Measurements from ENCODE around the gene WDTC1. TPM values are rescaled to one million over a fixed set of nuclear protein-coding genes. Genes with fewer than 3 reads are reported as not detected.

Gene WDTC1
- total RNA-seq, 1 experiment from 2014 or later = 20.1 TPM

DNA sequence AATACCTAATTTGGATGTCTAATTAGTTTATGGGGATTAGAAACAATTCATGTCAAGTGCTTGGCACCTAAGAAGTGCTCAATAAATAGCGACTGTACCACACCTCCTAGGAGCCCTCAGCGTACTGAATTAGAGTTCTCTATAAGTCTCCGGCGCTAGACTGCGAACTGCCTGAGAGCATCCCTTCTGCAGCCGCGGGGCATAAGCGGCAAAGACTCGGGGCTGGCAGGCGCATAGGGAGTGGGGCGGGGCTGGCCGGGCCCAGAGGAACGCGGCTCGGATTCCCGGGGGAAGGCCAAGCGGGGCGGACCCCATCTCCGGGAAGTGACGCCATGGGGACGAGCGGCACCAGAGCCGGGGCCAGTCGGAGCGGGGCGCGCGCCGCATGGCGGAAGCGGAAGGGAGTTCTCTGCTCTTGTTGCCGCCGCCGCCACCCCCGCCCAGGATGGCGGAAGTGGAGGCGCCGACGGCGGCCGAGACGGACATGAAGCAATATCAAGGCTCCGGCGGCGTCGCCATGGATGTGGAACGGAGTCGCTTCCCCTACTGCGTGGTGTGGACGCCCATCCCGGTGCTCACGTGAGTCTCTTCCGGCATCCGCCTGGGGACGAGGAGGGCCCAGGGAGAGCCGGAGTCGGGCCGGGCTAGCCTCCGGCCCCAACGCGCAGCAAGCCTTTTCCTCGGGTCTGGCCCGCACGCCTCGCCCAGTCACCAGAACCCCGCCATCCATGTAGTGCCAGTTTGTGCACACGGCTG is 87.6 kb downstream of the WDTC1 start, which contains the start of gene TMEM222 (continued):
- TF ChIP-seq, protein P1, sequence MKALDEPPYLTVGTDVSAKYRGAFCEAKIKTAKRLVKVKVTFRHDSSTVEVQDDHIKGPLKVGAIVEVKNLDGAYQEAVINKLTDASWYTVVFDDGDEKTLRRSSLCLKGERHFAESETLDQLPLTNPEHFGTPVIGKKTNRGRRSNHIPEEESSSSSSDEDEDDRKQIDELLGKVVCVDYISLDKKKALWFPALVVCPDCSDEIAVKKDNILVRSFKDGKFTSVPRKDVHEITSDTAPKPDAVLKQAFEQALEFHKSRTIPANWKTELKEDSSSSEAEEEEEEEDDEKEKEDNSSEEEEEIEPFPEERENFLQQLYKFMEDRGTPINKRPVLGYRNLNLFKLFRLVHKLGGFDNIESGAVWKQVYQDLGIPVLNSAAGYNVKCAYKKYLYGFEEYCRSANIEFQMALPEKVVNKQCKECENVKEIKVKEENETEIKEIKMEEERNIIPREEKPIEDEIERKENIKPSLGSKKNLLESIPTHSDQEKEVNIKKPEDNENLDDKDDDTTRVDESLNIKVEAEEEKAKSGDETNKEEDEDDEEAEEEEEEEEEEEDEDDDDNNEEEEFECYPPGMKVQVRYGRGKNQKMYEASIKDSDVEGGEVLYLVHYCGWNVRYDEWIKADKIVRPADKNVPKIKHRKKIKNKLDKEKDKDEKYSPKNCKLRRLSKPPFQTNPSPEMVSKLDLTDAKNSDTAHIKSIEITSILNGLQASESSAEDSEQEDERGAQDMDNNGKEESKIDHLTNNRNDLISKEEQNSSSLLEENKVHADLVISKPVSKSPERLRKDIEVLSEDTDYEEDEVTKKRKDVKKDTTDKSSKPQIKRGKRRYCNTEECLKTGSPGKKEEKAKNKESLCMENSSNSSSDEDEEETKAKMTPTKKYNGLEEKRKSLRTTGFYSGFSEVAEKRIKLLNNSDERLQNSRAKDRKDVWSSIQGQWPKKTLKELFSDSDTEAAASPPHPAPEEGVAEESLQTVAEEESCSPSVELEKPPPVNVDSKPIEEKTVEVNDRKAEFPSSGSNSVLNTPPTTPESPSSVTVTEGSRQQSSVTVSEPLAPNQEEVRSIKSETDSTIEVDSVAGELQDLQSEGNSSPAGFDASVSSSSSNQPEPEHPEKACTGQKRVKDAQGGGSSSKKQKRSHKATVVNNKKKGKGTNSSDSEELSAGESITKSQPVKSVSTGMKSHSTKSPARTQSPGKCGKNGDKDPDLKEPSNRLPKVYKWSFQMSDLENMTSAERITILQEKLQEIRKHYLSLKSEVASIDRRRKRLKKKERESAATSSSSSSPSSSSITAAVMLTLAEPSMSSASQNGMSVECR (CRISPR knock-in tag; IDR thresholded peaks at IDR 0.05; ENCODE audit: borderline replicate concordance) = peak; percentile 92
- TF ChIP-seq, protein P2, sequence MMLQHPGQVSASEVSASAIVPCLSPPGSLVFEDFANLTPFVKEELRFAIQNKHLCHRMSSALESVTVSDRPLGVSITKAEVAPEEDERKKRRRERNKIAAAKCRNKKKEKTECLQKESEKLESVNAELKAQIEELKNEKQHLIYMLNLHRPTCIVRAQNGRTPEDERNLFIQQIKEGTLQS (CRISPR knock-in tag; conservative IDR thresholded peaks at IDR 0.05) = no peak
- peak; percentile 97 for TF ChIP-seq SP1 (CRISPR knock-in tag; conservative IDR thresholded peaks at IDR 0.05)
- TF ChIP-seq CREM (CRISPR knock-in tag; IDR thresholded peaks at IDR 0.05) = peak; percentile 97
- TF ChIP-seq NFE2L1 (CRISPR knock-in tag; IDR thresholded peaks at IDR 0.05) = peak; percentile 51; the same call in 1 of the 2 replicates
- no peak for TF ChIP-seq FOXJ3 (CRISPR knock-in tag; IDR thresholded peaks at IDR 0.05; ENCODE audit: borderline replicate concordance)
- TF ChIP-seq ATF1 (CRISPR knock-in tag; IDR thresholded peaks at IDR 0.05) = 0 out of 2 replicates have a peak, but pooled peaks have one; percentile 71
- no peak for TF ChIP-seq OVOL2 (CRISPR knock-in tag; IDR thresholded peaks at IDR 0.05; ENCODE audit: borderline replicate concordance)
- TF ChIP-seq, protein P3, sequence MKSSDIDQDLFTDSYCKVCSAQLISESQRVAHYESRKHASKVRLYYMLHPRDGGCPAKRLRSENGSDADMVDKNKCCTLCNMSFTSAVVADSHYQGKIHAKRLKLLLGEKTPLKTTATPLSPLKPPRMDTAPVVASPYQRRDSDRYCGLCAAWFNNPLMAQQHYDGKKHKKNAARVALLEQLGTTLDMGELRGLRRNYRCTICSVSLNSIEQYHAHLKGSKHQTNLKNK (CRISPR knock-in tag; IDR thresholded peaks at IDR 0.05) = no peak
- peak; percentile 94 for TF ChIP-seq ETV6 (CRISPR knock-in tag; IDR thresholded peaks at IDR 0.05)
- TF ChIP-seq, protein P4, sequence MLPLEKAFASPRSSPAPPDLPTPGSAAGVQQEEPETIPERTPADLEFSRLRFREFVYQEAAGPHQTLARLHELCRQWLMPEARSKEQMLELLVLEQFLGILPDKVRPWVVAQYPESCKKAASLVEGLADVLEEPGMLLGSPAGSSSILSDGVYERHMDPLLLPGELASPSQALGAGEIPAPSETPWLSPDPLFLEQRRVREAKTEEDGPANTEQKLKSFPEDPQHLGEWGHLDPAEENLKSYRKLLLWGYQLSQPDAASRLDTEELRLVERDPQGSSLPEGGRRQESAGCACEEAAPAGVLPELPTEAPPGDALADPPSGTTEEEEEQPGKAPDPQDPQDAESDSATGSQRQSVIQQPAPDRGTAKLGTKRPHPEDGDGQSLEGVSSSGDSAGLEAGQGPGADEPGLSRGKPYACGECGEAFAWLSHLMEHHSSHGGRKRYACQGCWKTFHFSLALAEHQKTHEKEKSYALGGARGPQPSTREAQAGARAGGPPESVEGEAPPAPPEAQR (CRISPR knock-in tag; IDR thresholded peaks at IDR 0.05) = no peak
- 0 out of 2 replicates have a peak, but pooled peaks have one; percentile 78 for TF ChIP-seq KAT7 (CRISPR knock-in tag; IDR thresholded peaks at IDR 0.05; ENCODE audit: borderline replicate concordance)
- no peak for TF ChIP-seq NR1H2 (CRISPR knock-in tag; IDR thresholded peaks at IDR 0.05)
- TF ChIP-seq, protein P5, sequence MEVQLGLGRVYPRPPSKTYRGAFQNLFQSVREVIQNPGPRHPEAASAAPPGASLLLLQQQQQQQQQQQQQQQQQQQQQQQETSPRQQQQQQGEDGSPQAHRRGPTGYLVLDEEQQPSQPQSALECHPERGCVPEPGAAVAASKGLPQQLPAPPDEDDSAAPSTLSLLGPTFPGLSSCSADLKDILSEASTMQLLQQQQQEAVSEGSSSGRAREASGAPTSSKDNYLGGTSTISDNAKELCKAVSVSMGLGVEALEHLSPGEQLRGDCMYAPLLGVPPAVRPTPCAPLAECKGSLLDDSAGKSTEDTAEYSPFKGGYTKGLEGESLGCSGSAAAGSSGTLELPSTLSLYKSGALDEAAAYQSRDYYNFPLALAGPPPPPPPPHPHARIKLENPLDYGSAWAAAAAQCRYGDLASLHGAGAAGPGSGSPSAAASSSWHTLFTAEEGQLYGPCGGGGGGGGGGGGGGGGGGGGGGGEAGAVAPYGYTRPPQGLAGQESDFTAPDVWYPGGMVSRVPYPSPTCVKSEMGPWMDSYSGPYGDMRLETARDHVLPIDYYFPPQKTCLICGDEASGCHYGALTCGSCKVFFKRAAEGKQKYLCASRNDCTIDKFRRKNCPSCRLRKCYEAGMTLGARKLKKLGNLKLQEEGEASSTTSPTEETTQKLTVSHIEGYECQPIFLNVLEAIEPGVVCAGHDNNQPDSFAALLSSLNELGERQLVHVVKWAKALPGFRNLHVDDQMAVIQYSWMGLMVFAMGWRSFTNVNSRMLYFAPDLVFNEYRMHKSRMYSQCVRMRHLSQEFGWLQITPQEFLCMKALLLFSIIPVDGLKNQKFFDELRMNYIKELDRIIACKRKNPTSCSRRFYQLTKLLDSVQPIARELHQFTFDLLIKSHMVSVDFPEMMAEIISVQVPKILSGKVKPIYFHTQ (CRISPR knock-in tag; IDR thresholded peaks at IDR 0.05) = no peak
- TF ChIP-seq FOXK1 (CRISPR knock-in tag; IDR thresholded peaks at IDR 0.05) = peak; percentile 96
- no peak for TF ChIP-seq IRF2 (CRISPR knock-in tag; IDR thresholded peaks at IDR 0.05; ENCODE audit: borderline replicate concordance, low read depth)
- TF ChIP-seq NFATC4 (CRISPR knock-in tag; IDR thresholded peaks at IDR 0.05) = no peak
- TF ChIP-seq ZNF416 (CRISPR knock-in tag; IDR thresholded peaks at IDR 0.05) = peak; percentile 59; the same call in 1 of the 2 replicates
- TF ChIP-seq NR2C2 (CRISPR knock-in tag; IDR thresholded peaks at IDR 0.05) = no peak
- peak; percentile 96 for TF ChIP-seq GABPB1 (CRISPR knock-in tag; IDR thresholded peaks at IDR 0.05)
- TF ChIP-seq, protein P6, sequence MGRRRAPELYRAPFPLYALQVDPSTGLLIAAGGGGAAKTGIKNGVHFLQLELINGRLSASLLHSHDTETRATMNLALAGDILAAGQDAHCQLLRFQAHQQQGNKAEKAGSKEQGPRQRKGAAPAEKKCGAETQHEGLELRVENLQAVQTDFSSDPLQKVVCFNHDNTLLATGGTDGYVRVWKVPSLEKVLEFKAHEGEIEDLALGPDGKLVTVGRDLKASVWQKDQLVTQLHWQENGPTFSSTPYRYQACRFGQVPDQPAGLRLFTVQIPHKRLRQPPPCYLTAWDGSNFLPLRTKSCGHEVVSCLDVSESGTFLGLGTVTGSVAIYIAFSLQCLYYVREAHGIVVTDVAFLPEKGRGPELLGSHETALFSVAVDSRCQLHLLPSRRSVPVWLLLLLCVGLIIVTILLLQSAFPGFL (CRISPR knock-in tag; IDR thresholded peaks at IDR 0.05; ENCODE audit: borderline replicate concordance) = 0 out of 2 replicates have a peak, but pooled peaks have one; percentile 23
- no peak for TF ChIP-seq MXD4 (CRISPR knock-in tag; IDR thresholded peaks at IDR 0.05; ENCODE audit: borderline replicate concordance)
- TF ChIP-seq, protein P7, sequence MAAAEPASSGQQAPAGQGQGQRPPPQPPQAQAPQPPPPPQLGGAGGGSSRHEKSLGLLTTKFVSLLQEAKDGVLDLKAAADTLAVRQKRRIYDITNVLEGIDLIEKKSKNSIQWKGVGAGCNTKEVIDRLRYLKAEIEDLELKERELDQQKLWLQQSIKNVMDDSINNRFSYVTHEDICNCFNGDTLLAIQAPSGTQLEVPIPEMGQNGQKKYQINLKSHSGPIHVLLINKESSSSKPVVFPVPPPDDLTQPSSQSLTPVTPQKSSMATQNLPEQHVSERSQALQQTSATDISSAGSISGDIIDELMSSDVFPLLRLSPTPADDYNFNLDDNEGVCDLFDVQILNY (CRISPR knock-in tag; IDR thresholded peaks at IDR 0.05) = peak; percentile 96; the same call in 1 of the 2 replicates
- TF ChIP-seq MYBL2 (CRISPR knock-in tag; IDR thresholded peaks at IDR 0.05) = peak; percentile 89
- TF ChIP-seq, protein P8, sequence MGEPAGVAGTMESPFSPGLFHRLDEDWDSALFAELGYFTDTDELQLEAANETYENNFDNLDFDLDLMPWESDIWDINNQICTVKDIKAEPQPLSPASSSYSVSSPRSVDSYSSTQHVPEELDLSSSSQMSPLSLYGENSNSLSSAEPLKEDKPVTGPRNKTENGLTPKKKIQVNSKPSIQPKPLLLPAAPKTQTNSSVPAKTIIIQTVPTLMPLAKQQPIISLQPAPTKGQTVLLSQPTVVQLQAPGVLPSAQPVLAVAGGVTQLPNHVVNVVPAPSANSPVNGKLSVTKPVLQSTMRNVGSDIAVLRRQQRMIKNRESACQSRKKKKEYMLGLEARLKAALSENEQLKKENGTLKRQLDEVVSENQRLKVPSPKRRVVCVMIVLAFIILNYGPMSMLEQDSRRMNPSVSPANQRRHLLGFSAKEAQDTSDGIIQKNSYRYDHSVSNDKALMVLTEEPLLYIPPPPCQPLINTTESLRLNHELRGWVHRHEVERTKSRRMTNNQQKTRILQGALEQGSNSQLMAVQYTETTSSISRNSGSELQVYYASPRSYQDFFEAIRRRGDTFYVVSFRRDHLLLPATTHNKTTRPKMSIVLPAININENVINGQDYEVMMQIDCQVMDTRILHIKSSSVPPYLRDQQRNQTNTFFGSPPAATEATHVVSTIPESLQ (CRISPR knock-in tag; IDR thresholded peaks at IDR 0.05) = no peak
